IPS-NIHi11 (cell line): ENCODE data around the gene FRAT1.

Source experiments
- DNase-seq: peaks from one replicate; pipeline ENCODE4 v3.0.0; 2012; ENCODE audit warnings: mixed read lengths, low spot score

Gene FRAT1

DNA sequence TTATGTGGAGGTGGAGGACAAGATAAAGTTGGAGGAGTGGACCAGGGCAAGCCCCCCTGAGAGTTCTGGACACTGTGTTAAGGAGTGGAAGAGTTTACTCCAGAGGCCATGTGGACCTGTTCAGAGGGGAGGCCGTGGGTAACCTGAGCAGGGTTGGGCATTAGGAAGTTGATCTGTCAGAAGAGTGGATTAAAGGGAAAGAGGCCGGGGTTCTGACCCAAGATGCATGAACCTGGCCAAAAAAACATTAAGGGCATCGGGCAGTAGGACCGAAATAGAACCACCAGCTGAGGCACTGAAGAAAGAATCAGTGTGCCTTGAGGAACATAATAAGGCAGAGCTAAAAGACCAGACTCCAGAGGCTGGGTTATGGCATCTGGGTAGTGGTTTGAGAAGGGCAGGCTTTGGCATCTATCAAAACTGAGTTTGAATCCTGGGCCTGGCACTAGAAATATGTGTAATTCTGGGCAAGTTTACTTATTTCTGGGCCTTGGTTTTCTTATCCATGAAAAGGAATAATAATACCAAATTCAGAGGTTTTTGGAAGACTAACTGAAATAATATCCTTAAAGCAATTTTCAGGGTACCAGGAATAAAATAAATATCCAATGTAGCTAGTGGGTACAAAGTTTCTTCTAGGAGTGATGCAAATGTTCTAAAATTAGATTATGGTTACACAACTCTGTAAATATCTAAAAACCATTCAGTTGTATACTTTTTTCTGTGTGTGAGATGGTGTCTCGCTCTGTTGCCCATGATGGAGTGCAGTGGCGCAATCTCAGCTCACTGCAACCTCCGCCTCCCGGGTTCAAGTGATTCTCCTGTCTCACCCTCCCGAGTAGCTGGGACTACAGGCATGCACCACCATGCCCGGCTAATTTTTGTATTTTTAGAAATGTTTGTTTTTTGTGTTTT, 10.9 kb upstream of the FRAT1 start:
- DNase-seq = no peak

- DNase-seq = no peak
These were observed 7.9 kb upstream of the FRAT1 start for GRCh38 chr10:97311111-97311626.

- DNase-seq = no peak
These were observed 6.2 kb upstream of the FRAT1 start for GRCh38 chr10:97312897-97313296.

- DNase-seq = no peak
These were observed 4.4 kb upstream of the FRAT1 start for GRCh38 chr10:97314671-97315070.

- DNase-seq = peak; percentile 53
These were observed 804 bp downstream of the FRAT1 start for GRCh38 chr10:97319671-97320479.

DNA sequence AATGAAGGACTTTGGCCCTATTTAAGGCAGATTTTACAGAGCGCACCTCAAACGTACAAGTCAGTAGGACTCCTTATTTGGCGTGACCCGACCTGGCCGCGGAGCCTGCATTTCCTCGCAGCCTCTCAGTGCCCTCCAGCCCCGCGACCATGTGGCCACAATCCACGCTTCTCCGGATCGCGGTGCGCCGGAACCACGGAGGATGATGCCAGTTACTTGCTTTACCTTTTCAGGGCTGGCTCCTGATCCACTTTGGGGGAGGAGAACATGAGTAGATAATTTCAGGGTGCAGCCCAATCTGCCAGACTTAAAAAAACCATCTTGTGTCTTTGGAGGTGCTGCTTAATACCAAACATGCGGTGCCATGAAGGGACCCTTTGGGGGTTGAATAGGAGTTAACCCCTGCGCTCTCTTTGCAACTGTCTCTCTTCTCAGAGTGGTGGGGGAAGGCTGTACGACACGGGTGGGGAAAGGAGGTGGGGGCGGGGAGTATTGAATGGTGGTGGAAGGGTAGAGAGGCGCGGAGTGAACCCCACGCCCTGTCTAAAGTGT, 1.5 kb downstream of the FRAT1 start:
- DNase-seq = no peak

DNA sequence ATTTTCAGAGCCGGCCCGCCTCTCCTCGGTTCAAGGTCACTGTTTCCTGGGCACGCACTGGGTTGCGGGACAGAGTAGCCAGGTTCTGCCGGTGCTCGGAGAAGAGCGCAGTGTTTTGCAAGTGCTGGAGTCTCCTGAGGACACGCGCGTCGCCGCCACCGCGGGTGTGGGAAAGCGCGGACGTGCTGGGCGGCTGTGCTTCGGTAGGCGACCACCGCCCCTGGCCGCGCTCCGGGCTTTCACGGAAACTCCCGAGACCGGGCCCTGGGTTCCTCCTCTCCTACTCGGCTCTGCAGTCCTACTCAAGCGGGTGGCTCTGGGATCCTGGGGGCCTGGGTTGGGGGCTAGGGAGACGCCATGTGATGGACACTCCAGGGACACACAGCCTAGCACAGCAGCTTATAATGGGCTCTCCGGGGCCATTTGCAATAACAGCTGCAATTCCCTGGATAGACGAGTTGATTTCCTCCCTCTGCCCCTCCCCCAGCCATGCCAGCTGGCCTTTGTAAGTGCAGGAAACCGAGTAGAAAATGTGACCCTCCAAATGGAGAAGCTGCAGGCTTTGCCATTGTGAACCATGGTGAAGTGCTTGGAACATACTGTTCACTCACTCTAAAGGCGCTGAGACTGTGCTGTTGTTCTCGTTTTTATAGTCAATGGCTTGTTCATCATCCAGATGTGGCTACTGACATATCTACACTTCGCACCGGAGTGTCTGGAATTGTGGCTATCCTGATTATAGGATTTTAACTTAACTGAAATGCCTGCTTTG, 2.1 kb downstream of the FRAT1 start:
- DNase-seq = no peak

DNA sequence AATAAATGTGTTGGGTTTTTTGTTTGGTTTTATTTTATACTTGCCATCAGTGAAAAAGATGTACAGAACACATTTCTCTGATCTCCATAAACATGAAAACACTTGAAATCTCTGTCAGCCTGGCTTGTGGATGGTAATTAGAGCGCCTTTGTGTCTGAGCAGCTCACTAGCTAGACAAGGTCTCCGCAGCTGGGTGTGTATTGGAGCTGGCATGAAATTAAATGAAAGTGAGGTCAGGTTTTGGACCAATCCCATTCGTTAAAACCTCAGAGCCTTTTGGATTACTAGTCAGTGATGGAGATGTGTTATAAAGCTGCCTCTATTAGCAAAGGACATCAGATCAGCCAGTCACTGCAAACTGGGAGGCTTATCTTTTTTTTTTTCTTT, 2.7 kb downstream of the FRAT1 start:
- no peak for DNase-seq

GRCh38 chr10:97323501-97323900, 4.4 kb downstream of the FRAT1 start:
- no peak for DNase-seq

DNA sequence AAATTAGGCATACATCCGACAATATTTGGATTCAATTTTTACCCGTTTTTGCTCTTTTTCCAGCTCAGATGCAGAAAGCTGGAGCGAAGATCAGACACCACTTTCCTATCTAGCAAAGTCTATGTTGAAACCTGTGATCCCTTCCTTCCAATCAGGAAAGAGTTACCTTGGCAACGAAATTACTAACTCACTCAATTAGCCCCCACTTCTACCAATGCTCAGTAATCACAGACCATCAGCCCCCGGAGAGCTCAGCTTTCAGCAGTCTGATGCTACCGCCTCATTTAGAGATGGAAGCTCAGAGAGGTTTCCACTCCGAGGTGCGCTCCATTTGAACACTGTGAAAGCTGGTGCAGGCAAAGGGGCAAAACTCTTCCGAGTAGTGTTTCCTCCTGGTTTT, 6.7 kb downstream of the FRAT1 start:
- DNase-seq = no peak

DNA sequence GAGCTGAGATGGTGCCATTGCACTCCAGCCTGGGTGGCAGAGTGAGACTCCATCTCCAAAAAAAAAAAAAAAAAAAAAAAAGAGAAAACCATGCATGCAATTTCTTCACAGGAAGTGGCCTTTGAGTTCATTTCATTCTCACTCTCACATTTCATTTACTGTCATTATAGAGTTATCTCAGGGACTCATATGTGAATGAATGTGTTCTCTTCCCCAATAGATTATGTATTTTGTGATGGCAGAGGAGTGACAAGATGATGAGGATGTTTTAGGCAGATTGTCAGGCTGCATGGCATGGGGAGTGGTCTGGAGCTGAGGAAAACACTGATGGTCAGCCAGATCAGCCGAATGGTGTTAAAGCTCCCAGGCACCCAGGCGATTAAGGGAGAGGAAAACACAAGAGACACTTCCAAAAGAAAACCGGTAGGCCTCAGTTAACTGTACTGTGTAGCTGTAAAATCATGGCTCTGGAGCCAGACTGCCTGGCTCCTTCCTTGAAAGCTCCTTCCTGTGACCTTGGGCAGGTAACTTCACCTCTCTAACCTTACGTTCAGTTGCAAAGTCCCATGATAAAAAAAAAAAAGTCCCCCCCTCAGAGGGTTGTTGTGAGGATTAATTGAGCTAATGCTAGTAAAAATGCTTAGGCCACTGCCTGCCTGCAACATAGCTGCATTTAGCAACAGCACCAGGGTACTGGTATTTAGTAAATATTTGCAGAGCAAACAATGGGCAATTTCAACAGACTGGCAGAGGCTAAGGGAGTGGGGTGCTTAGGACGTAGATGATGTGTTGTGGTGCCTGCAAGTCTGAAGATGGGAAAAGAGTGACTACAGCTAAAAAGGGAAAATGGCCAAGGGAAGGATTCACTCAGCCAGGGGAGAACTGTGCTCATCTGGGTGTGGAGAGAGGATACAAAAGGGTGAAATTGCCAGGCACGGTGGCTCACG, 8.6 kb downstream of the FRAT1 start:
- DNase-seq = no peak

GRCh38 chr10:97328646-97329453, 9.8 kb downstream of the FRAT1 start:
- no peak for DNase-seq

DNA sequence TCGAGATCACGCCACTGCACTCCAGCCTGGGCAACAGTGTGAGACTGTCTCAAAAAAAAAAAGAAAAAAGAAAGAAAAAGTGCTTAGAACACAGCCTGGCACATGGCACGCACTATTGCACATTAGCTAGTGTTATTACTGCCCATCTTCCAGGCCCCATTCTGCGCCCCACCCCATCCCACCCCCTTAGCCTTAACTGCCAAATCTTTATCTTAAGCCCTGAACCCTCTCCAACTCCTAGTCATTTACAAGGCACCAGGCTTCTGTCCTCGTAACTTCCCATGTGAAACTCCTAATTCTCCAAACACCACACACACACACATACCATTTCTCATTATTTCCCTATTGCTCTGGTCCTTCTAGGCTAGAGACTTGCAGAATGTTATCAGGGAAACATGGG, 10.7 kb downstream of the FRAT1 start:
- DNase-seq = no peak

- no peak for DNase-seq
These were observed 12.2 kb downstream of the FRAT1 start for GRCh38 chr10:97331153-97331703.

- DNase-seq = no peak
These were observed 13.7 kb downstream of the FRAT1 start for GRCh38 chr10:97332591-97333350.

DNA sequence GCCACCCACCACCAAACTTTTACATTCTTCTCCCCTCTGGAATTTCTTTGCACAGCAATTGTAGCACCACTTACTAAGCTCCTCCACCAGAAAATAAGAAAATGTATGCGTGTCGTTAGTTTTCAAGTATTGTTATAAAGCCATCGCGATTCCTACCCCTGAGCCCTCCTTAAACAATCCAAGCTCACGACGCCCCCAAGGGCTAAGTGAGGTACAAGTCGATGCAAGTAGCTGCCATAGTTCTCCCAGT, 14.2 kb downstream of the FRAT1 start:
- DNase-seq = no peak

- DNase-seq = peak; percentile 37
These were observed 14.7 kb downstream of the FRAT1 start for GRCh38 chr10:97333601-97334369.
